Mesodermal cell (in vitro differentiated cells): ENCODE results near the gene OSBPL2.

Experiments used
- H3K27ac ChIP-seq: 2 replicates; pipeline ENCODE4 v1.7.0; 2013; ENCODE audit warnings: mild to moderate bottlenecking, low read depth, low read length, moderate library complexity; ENCODE audit not compliant: severe bottlenecking
- H3K36me3 ChIP-seq: 2 replicates; pipeline ENCODE4 v1.7.1; 2013; ENCODE audit warnings: mild to moderate bottlenecking, low read length, moderate library complexity; ENCODE audit not compliant: control insufficient read depth, insufficient read depth
- H3K4me1 ChIP-seq: one replicate; pipeline ENCODE4 v1.7.1; 2013; ENCODE audit warnings: mild to moderate bottlenecking, low read length; ENCODE audit not compliant: insufficient read depth, control insufficient read depth, poor library complexity, severe bottlenecking
- H3K4me3 ChIP-seq: 2 replicates; pipeline ENCODE4 v1.7.0; 2013; ENCODE audit warnings: low read length, control low read depth, mild to moderate bottlenecking; ENCODE audit not compliant: insufficient read depth, poor library complexity, severe bottlenecking; ENCODE audit errors: extremely low read depth
- H3K9me3 ChIP-seq: 2 replicates; pipeline ENCODE4 v1.7.1; 2013; ENCODE audit warnings: mild to moderate bottlenecking, low read length, moderate library complexity; ENCODE audit not compliant: control insufficient read depth
- whole genome bisulfite sequencing, 2 experiments: methylation state at CpG; one replicate each; pipeline ENCODE4 v1.1.5; 2013; ENCODE audit warnings: missing lambda C conversion rate in 2 of 2; ENCODE audit not compliant: insufficient coverage in 2 of 2; 5-methylcytosine and 5-hydroxymethylcytosine counted together

Gene OSBPL2

GRCh38 chr20:62309198-62309944 lies 71.0 kb downstream of the OSBPL2 start:
- peaks cover 16% of the 10 kb centered on the region for H3K4me1 ChIP-seq
- H3K27ac ChIP-seq: no peak overlapping the region
- H3K36me3 ChIP-seq: peaks cover 85% of the 10 kb centered on the region
- 89 to 94% methylated on average over 21 of the region's 26 CpGs for WGBS, 2 experiments
- no peak overlapping the region for H3K4me3 ChIP-seq
- no peaks in the 10 kb centered on the region for H3K9me3 ChIP-seq

- peaks cover 10% of the 10 kb centered on the region for H3K4me1 ChIP-seq
- peaks cover 84% of the 10 kb centered on the region for H3K36me3 ChIP-seq
- H3K4me3 ChIP-seq: no peak overlapping the region
- no peaks in the 10 kb centered on the region for H3K9me3 ChIP-seq
- no peak overlapping the region for H3K27ac ChIP-seq
- WGBS, 2 experiments: 91 to 93% methylated on average over 17 to 28 of the region's 29 CpGs
These were observed 71.8 kb downstream of the OSBPL2 start for GRCh38 chr20:62309947-62310756.

GRCh38 chr20:62310757-62311121 lies 72.4 kb downstream of the OSBPL2 start:
- H3K9me3 ChIP-seq: no peaks in the 10 kb centered on the region
- H3K4me1 ChIP-seq: peaks cover 6% of the 10 kb centered on the region
- H3K27ac ChIP-seq: no peak overlapping the region
- H3K4me3 ChIP-seq: no peak overlapping the region
- WGBS, 2 experiments: 93% methylated on average over 21 to 25 of the region's 25 CpGs
- peaks cover 84% of the 10 kb centered on the region for H3K36me3 ChIP-seq

- peaks cover 84% of the 10 kb centered on the region for H3K36me3 ChIP-seq
- H3K9me3 ChIP-seq: no peaks in the 10 kb centered on the region
- peaks cover 2% of the 10 kb centered on the region for H3K4me1 ChIP-seq
- H3K27ac ChIP-seq: no peak overlapping the region
- H3K4me3 ChIP-seq: no peak overlapping the region
- 96% methylated on average over 12 to 18 of the region's 18 CpGs for WGBS, 2 experiments
These were observed 72.8 kb downstream of the OSBPL2 start for GRCh38 chr20:62311150-62311549.

GRCh38 chr20:62311832-62312661 lies 73.7 kb downstream of the OSBPL2 start:
- Histone ChIP-seq H3K27ac (no peak overlapping the region), H3K4me1 (no peaks in the 10 kb centered on the region), H3K36me3 (peaks cover 84% of the 10 kb centered on the region), H3K4me3 (no peak overlapping the region), H3K9me3 (no peaks in the 10 kb centered on the region)
- 94 to 97% methylated on average over 56 to 60 of the region's 60 CpGs for WGBS, 2 experiments

GRCh38 chr20:62312662-62312977 lies 74.3 kb downstream of the OSBPL2 start:
- Histone ChIP-seq H3K36me3 (peaks cover 84% of the 10 kb centered on the region), H3K9me3 (no peaks in the 10 kb centered on the region), H3K4me3 (no peak overlapping the region), H3K27ac (no peak overlapping the region), H3K4me1 (no peaks in the 10 kb centered on the region)
- 97% methylated on average over 15 to 16 of the region's 16 CpGs for WGBS, 2 experiments

GRCh38 chr20:62313021-62313420 lies 74.7 kb downstream of the OSBPL2 start:
- WGBS, 2 experiments: 96% methylated on average over 25 to 26 of the region's 26 CpGs
- H3K36me3 ChIP-seq: peaks cover 80% of the 10 kb centered on the region

GRCh38 chr20:62313460-62314338 lies 75.4 kb downstream of the OSBPL2 start:
- H3K36me3 ChIP-seq: peaks cover 77% of the 10 kb centered on the region

More at GRCh38 chr20:62313021-62313420, 74.7 kb downstream of the OSBPL2 start:
- Histone ChIP-seq H3K4me3 (no peak overlapping the region), H3K4me1 (no peaks in the 10 kb centered on the region), H3K9me3 (no peaks in the 10 kb centered on the region), H3K27ac (no peak overlapping the region)

GRCh38 chr20:62314339-62314638 lies 76.0 kb downstream of the OSBPL2 start:
- no peaks in the 10 kb centered on the region for H3K4me1 ChIP-seq
- 98 to 99% methylated on average over 12 of the region's 12 CpGs for WGBS, 2 experiments
- H3K4me3 ChIP-seq: no peak overlapping the region
- H3K36me3 ChIP-seq: peaks cover 77% of the 10 kb centered on the region
- H3K27ac ChIP-seq: no peak overlapping the region
- no peaks in the 10 kb centered on the region for H3K9me3 ChIP-seq

More at GRCh38 chr20:62313460-62314338, 75.4 kb downstream of the OSBPL2 start:
- Histone ChIP-seq H3K27ac (no peak overlapping the region), H3K4me1 (no peaks in the 10 kb centered on the region), H3K4me3 (no peak overlapping the region), H3K9me3 (no peaks in the 10 kb centered on the region)
- WGBS, 2 experiments: 92 to 98% methylated on average over 30 to 50 of the region's 55 CpGs

- Histone ChIP-seq H3K4me3 (no peak overlapping the region), H3K9me3 (no peaks in the 10 kb centered on the region), H3K4me1 (no peaks in the 10 kb centered on the region), H3K27ac (no peak overlapping the region), H3K36me3 (peaks cover 76% of the 10 kb centered on the region)
- 95 to 96% methylated on average over 24 to 25 of the region's 25 CpGs for WGBS, 2 experiments
These were observed 76.5 kb downstream of the OSBPL2 start for GRCh38 chr20:62314711-62315302.
